Measurements from ENCODE around the gene HSPB9. TPM values are rescaled to one million over a fixed set of nuclear protein-coding genes. Genes with fewer than 3 reads are reported as not detected.

HSPB9 gene
- total RNA-seq (2014; rRNA removed; shearing (Covaris generic)), result not detected in 2 replicates
- not detected in 2 replicates for polyA plus RNA-seq (2015; cell fraction: cytosol; rRNA removed)
- polyA plus RNA-seq (2015; cell fraction: nucleus; rRNA removed), result 0.15 TPM in 1 of 2 replicates, not detected in the other

DNA sequence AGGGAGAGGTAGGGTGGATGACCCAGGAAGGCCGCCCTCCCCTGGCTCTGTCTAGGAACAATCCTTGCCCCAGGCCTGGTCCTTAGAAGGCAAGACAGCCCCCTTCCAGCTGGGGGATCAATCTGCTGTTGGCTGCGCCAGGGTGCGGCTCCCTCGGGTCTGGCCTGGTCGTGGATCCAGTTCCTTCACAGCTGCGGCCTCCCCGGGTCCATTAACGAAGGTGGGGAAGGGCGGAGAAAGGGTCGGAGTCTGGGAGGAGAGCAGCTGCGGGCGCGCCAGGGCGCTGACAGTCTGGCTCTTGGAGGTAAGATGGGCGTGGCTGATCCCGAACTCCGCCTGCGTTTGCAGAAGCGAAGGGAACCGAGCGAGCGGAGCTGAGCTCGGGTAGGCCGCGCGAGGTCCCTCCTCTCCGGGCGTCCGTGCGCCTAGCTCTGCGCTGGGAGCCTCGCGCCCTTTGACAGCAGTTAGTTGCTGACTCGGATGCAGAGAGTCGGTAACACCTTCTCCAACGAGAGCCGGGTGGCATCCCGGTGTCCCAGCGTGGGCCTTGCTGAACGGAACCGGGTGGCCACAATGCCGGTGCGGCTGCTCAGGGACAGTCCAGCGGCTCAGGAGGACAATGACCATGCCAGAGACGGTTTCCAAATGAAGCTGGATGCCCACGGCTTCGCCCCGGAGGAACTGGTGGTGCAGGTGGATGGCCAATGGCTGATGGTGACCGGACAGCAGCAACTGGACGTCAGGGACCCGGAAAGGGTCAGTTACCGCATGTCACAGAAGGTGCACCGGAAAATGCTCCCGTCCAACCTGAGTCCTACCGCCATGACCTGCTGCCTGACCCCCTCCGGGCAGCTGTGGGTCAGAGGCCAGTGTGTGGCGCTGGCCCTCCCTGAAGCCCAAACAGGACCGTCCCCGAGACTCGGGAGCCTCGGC is at the start of gene HSPB9:
HSPB9 (plus strand) TSS at position 434 of the 933 bp plus-strand sequence; CDS start at position 481, 47 bp downstream.
- in situ Hi-C loops (cut with HindIII; ENCODE audit: low pct_unique_long_range_greater_than_20kb, low sequenced_read_pairs), result no loop called here
- DNase-seq (ENCODE audit: low read depth, low spot score), result no peak

- DNase-seq (ENCODE audit: low read depth, low spot score), result no peak
- in situ Hi-C loops (cut with HindIII; ENCODE audit: low pct_unique_long_range_greater_than_20kb, low sequenced_read_pairs), result no loop called here
These were observed 46.8 kb upstream of the HSPB9 start for GRCh38 chr17:42075789-42076188.

DNA sequence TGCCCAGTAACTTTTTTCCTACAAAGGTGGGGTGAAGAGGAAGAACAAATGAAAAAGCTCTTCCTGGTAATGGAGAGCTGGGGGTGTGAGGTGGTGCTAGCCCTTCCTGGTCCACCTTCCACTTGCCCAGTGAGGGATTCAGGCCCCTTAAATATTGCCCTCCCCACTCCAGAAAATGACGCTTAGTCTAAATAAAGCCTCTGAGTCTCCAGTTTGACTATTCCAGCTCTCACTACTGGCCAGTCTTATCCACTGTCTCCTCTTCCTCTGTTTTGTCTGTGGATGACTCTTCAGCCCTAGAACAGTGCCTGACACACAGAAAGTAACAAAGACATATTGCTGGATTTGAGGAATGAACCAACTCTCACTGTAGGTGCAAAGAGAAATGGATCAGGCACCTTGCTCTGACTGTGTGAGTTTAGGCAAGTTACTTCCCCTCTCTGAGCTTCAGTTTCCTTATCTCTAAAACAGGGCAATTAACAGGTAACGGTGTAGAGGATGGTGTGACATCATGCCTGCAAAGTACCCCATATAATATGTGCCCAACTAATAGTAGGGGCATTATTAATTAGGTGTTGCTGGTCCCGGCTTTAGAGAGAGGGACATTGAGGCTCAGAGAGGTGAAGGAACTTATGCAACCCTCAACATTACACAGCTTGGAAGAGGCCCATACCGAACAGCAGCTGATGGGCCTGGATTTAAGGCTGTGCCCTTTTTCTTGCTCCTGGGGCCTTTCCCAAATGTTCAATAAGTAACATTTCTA is 45.6 kb upstream of the HSPB9 start:
- DNase-seq (ENCODE audit: low read depth, low spot score), result no peak
- in situ Hi-C loops (cut with HindIII; ENCODE audit: low pct_unique_long_range_greater_than_20kb, low sequenced_read_pairs), result no loop called here

DNA sequence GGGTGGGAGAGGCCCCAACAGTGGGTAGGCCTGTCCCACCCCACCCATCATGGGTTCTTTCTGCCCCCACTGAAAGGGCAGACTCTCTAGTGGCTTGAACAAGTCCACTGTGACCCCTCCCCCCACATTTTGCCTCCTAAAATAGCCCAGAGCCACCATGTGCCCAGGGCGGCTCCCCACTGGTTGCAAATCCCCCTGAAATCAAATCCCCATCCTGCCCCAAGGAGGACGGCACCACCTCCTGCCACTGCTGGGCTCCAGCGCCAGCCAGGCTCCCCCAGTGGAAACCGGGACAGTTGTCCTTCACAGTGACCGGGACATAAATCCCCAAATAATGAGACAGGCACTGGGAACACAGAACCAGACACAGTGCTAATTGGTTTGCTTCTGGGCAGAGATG is 44.8 kb upstream of the HSPB9 start:
- in situ Hi-C loops (cut with HindIII; ENCODE audit: low pct_unique_long_range_greater_than_20kb, low sequenced_read_pairs), result no loop called here
- DNase-seq (ENCODE audit: low read depth, low spot score), result no peak

DNA sequence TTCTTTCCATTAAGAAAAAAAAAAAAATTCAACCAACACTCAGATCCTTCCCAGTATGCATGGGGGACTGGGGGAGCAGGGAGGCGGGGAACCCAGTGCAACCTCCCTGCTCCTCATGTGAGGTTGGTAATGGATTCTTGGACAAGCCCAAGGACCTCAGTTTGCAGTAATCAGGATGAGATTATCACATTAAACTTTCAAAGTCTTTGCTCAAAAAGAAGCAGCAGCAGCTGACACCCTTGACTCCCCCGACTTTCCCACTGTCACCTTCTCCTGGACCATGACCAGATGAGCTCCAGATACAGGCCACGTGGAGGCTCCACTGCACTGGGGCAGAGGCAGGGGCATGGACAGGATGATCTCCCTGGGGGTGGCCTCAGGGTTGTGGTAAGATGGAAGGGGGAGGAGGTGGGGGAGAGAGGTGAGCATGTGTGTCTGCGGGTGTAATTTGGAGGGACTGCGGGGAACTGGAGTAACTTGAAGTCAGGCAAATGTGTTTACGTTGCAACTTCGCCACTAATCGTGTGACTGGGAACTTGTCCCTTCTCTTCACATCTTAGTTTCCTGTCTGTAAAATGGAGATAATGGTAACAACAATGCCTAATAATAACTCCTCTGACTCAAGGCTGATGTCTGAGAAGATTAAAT is 44.1 kb upstream of the HSPB9 start:
- DNase-seq (ENCODE audit: low read depth, low spot score), result no peak
- in situ Hi-C loops (cut with HindIII; ENCODE audit: low pct_unique_long_range_greater_than_20kb, low sequenced_read_pairs), result no loop called here

- no peak for DNase-seq (ENCODE audit: low read depth, low spot score)
- in situ Hi-C loops (cut with HindIII; ENCODE audit: low pct_unique_long_range_greater_than_20kb, low sequenced_read_pairs), result no loop called here
These were observed 43.1 kb upstream of the HSPB9 start for GRCh38 chr17:42079541-42079940.

DNA sequence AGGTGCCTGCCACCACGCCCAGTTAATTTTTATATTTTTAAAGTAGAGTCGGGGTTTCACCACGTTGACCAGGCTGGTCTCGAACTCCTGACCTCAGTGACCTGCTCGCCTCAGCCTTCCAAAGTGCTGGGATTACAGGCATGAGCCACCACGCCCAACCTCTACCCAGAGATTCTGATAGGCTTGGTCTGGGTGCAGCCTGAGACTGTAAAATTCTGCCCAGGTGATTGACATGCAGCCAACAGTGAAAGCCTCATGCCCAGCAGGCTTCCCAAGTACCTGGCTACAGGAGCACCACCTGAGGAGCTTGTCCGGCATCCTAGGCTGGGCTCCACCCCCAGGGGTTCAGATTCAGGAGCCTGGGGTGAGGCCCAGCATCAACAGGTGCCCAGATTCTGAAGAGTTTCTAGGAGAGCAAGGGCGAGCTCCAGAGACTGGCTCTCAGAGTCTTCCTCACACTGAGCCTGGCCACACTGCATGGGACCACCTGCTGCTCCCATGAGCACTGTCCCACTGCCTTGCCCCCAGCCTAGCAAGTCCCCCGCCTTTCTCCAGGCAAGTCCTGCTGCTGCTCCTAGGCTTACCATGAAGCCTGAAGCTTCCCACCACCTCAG is 41.0 kb upstream of the HSPB9 start:
- in situ Hi-C loops (cut with HindIII; ENCODE audit: low pct_unique_long_range_greater_than_20kb, low sequenced_read_pairs), result no loop called here
- no peak for DNase-seq (ENCODE audit: low read depth, low spot score)

GRCh38 chr17:42087042-42087701 is 35.4 kb upstream of the HSPB9 start:
- in situ Hi-C loops (cut with HindIII; ENCODE audit: low pct_unique_long_range_greater_than_20kb, low sequenced_read_pairs), result no loop called here
- no peak for DNase-seq (ENCODE audit: low read depth, low spot score)

GRCh38 chr17:42087736-42088705 is 34.6 kb upstream of the HSPB9 start:
- peak; percentile 82 for DNase-seq (ENCODE audit: low read depth, low spot score)
- in situ Hi-C loops (cut with HindIII; ENCODE audit: low pct_unique_long_range_greater_than_20kb, low sequenced_read_pairs), result no loop called here

DNA sequence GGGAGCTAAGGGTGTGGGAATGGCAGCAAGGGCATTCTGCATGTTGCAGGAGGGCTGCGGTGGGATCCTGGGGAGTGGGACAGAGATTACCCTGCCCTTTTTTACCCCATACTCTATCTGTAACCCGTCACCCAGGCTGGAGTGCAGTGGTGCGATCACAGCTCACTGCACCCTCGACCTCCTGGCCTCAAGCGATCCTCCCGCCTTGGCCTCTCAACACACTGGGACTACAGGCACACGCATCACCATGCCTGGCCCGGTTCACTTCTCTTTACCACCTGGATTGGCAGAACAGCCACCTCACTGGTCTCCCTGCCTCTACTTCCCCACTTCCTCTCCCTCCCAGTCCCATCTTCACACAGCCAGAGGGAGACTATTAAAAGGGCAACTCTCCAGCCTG is 33.9 kb upstream of the HSPB9 start:
- no peak for DNase-seq (ENCODE audit: low read depth, low spot score)
- in situ Hi-C loops (cut with HindIII; ENCODE audit: low pct_unique_long_range_greater_than_20kb, low sequenced_read_pairs), result no loop called here

GRCh38 chr17:42090964-42091790 is 31.4 kb upstream of the HSPB9 start:
- in situ Hi-C loops (cut with HindIII; ENCODE audit: low pct_unique_long_range_greater_than_20kb, low sequenced_read_pairs), result no loop called here
- DNase-seq (ENCODE audit: low read depth, low spot score), result no peak

DNA sequence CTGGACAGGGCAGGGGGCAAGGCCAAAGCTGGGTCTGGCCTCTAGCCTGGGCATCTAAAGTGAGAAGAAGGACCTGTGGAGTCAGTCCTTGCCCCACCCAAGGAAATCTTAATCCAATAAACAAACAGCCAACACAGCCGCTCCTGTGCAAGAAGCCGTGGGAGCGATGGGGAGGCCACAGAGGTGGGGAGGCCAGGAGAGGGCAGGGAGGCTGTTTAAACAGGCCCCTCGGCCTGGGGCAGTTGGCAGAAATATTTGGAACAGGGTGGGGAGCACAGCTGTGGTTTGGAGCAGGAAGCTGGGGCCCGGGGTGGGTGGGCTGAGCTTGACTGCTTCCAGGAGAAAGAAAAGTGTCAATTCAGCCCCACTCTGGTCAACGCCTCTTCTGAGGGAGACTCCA is 29.7 kb upstream of the HSPB9 start:
- DNase-seq (ENCODE audit: low read depth, low spot score), result no peak
- in situ Hi-C loops (cut with HindIII; ENCODE audit: low pct_unique_long_range_greater_than_20kb, low sequenced_read_pairs), result no loop called here

GRCh38 chr17:42094375-42095069 is 28.1 kb upstream of the HSPB9 start:
- in situ Hi-C loops (cut with HindIII; ENCODE audit: low pct_unique_long_range_greater_than_20kb, low sequenced_read_pairs), result no loop called here
- no peak for DNase-seq (ENCODE audit: low read depth, low spot score)

GRCh38 chr17:42096360-42097111 is 26.1 kb upstream of the HSPB9 start:
- no peak for DNase-seq (ENCODE audit: low read depth, low spot score)
- in situ Hi-C loops (cut with HindIII; ENCODE audit: low pct_unique_long_range_greater_than_20kb, low sequenced_read_pairs), result no loop called here

Measured in SK-MEL-5 (cell line).